Lower lobe of right lung (tissue), 2 donors: ENCODE results near the gene GPX7. TPM values are rescaled to one million over a fixed set of nuclear protein-coding genes. Genes with fewer than 3 reads are reported as not detected.

Experiments
- ATAC-seq, 2 donors: fragments of 200-7000 bp; cut with Tn5 transposase; one replicate each; pipeline ENCODE4 v1.9.1; 2020 to 2022; ENCODE audit warnings: mild to moderate bottlenecking in 2 of 2, moderate library complexity in 2 of 2
- DNase-seq: peaks from one replicate; pipeline ENCODE4 v3.0.0-alpha.2; 2020
- H3K27ac ChIP-seq: fragments of 200-600 bp; one replicate; pipeline ENCODE4 v1.8.0; 2022
- H3K27me3 ChIP-seq: fragments of 200-600 bp; one replicate; pipeline ENCODE4 v1.8.0; 2022; ENCODE audit warnings: low read depth
- H3K36me3 ChIP-seq: fragments of 200-600 bp; one replicate; pipeline ENCODE4 v1.8.0; 2022; ENCODE audit warnings: mild to moderate bottlenecking
- H3K4me1 ChIP-seq: fragments of 200-600 bp; one replicate; pipeline ENCODE4 v1.8.0; 2022
- H3K4me3 ChIP-seq: fragments of 200-600 bp; one replicate; pipeline ENCODE4 v1.8.0; 2022; ENCODE audit warnings: mild to moderate bottlenecking
- H3K9me3 ChIP-seq: fragments of 200-600 bp; one replicate; pipeline ENCODE4 v1.8.0; 2022
- CTCF ChIP-seq: fragments of 200-600 bp; IDR thresholded peaks from one replicate; pipeline ENCODE4 v1.8.0; 2022; ENCODE audit warnings: antibody characterized with exemption, mild to moderate bottlenecking
- intact Hi-C: fragments of 100-400 bp; cut with DNase I; formaldehyde crosslinking; loops from one replicate; pipeline ENCODE4 v1.11.0; 2022
- total RNA-seq: library from RNA; stranded (reverse); fragmentation: NEBNext Ultra II Directional; extraction: Animal tissue kit (Norgen Biotek cat#: 25700); gene quantifications from one replicate; pipeline ENCODE4 v1.2.1, GENCODE V29; 2021
- donor health status: DM: no; HTN: yes; CAD: no; lungs with severe emphysema.

Gene GPX7
- total RNA-seq, 1 donor from 2014 or later: 4.3 TPM

- Histone ChIP-seq H3K9me3 (no peaks in the 10 kb centered on the region), H3K27me3 (peaks cover 16% of the 10 kb centered on the region), H3K36me3 (no peaks in the 10 kb centered on the region), H3K4me1 (peaks cover 4% of the 10 kb centered on the region), H3K27ac (peak overlapping the region; percentile 63), H3K4me3 (no peak overlapping the region)
- intact Hi-C loops: no loop called here
- ATAC-seq (no peak), DNase-seq (no peak)
- TF ChIP-seq CTCF: no peak
These were observed 35.8 kb downstream of the GPX7 start for GRCh38 chr1:52637946-52638345.

- peaks cover 4% of the 10 kb centered on the region for H3K4me1 ChIP-seq
- H3K4me3 ChIP-seq: no peak overlapping the region
- ATAC-seq (no peak), DNase-seq (no peak)
- no peak overlapping the region for H3K27ac ChIP-seq
- no peaks in the 10 kb centered on the region for H3K36me3 ChIP-seq
- intact Hi-C loops: no loop called here
- no peaks in the 10 kb centered on the region for H3K9me3 ChIP-seq
- no peaks in the 10 kb centered on the region for H3K27me3 ChIP-seq
- no peak for TF ChIP-seq CTCF
These were observed 38.5 kb downstream of the GPX7 start for GRCh38 chr1:52640697-52641096.

- no peak for ATAC-seq
- DNase-seq: no peak
These were observed 39.1 kb downstream of the GPX7 start for GRCh38 chr1:52641307-52641706.

GRCh38 chr1:52645261-52645660 is 43.1 kb downstream of the GPX7 start:
- no peak for ATAC-seq
- TF ChIP-seq CTCF: no peak
- H3K9me3 ChIP-seq: no peaks in the 10 kb centered on the region
- no peak overlapping the region for H3K27ac ChIP-seq
- H3K36me3 ChIP-seq: no peaks in the 10 kb centered on the region
- H3K27me3 ChIP-seq: no peaks in the 10 kb centered on the region
- no peak for DNase-seq
- intact Hi-C loops: no loop called here
- no peaks in the 10 kb centered on the region for H3K4me1 ChIP-seq
- no peak overlapping the region for H3K4me3 ChIP-seq

More at GRCh38 chr1:52641307-52641706, 39.1 kb downstream of the GPX7 start:
- intact Hi-C loops: no loop called here
- Histone ChIP-seq H3K27me3 (no peaks in the 10 kb centered on the region), H3K27ac (no peak overlapping the region), H3K4me1 (peaks cover 4% of the 10 kb centered on the region), H3K4me3 (no peak overlapping the region), H3K36me3 (no peaks in the 10 kb centered on the region), H3K9me3 (no peaks in the 10 kb centered on the region)
- no peak for TF ChIP-seq CTCF

- intact Hi-C loops: no loop called here
- Histone ChIP-seq H3K4me1 (no peaks in the 10 kb centered on the region), H3K27ac (no peak overlapping the region), H3K36me3 (no peaks in the 10 kb centered on the region), H3K27me3 (no peaks in the 10 kb centered on the region), H3K4me3 (no peak overlapping the region), H3K9me3 (no peaks in the 10 kb centered on the region)
- DNase-seq (no peak), ATAC-seq (no peak)
- no peak for TF ChIP-seq CTCF
These were observed 49.7 kb downstream of the GPX7 start for GRCh38 chr1:52651904-52652303.
